Activated B cell treated with CpG ODN at 0.5 μM for 24 hours (primary cell): ENCODE data around the gene PTPN1. TPM values are rescaled to one million over a fixed set of nuclear protein-coding genes. Genes with fewer than 3 reads are reported as not detected.
A peak's percentile ranks its signal among the peaks of the same experiment; 100 is the strongest.

ENCODE experiments used
- ATAC-seq: fragments of 200-7000 bp; cut with Tn5 transposase; one replicate; pipeline ENCODE4 v1.10.0; 2021; ENCODE audit warnings: low read depth, mild to moderate bottlenecking, moderate library complexity
- CTCF ChIA-PET: fragments of 350-600 bp; sonication (Branson Sonifier 250); formaldehyde crosslinking; loops from one replicate; lab custom pipeline; 2021; ENCODE audit warnings: antibody characterized with exemption; lab: Charles Lee
- POLR2A ChIA-PET: fragments of 350-600 bp; sonication (Branson Sonifier 250); formaldehyde crosslinking; loops from one replicate; lab custom pipeline; 2021; ENCODE audit warnings: antibody characterized with exemption; lab: Charles Lee
- DNase-seq: peaks from one replicate; pipeline ENCODE4 v3.0.0; 2022
- H3K27ac Mint-ChIP-seq: one replicate; pipeline ENCODE4 v1.8.0; 2020; ENCODE audit warnings: mixed read lengths
- H3K27me3 Mint-ChIP-seq: one replicate; pipeline ENCODE4 v1.8.0; 2021; ENCODE audit warnings: mixed read lengths
- H3K36me3 Mint-ChIP-seq: one replicate; pipeline ENCODE4 v1.8.0; 2021; ENCODE audit warnings: low read depth, mixed read lengths
- H3K4me1 Mint-ChIP-seq: one replicate; pipeline ENCODE4 v1.8.0; 2021; ENCODE audit warnings: mixed read lengths
- H3K4me3 Mint-ChIP-seq: one replicate; pipeline ENCODE4 v1.8.0; 2020; ENCODE audit warnings: mild to moderate bottlenecking, mixed read lengths
- H3K9me3 Mint-ChIP-seq: one replicate; pipeline ENCODE4 v1.8.0; 2020; ENCODE audit warnings: mixed read lengths
- intact Hi-C: fragments of 100-400 bp; cut with micrococcal nuclease; formaldehyde crosslinking; loops from one replicate; pipeline ENCODE4 v1.15.1; 2024
- total RNA-seq: library from RNA; stranded (reverse); gene quantifications from 2 replicates; pipeline ENCODE4 v1.2.3, GENCODE V29; 2022
- TF ChIP-seq, protein P1 (sequence below): fragments of 200-600 bp; IDR thresholded peaks from one replicate; pipeline ENCODE4 v1.8.0; 2022; ENCODE audit warnings: antibody characterized with exemption, mild to moderate bottlenecking

The PTPN1 gene
- total RNA-seq, 1 donor from 2014 or later = 227 TPM

DNA sequence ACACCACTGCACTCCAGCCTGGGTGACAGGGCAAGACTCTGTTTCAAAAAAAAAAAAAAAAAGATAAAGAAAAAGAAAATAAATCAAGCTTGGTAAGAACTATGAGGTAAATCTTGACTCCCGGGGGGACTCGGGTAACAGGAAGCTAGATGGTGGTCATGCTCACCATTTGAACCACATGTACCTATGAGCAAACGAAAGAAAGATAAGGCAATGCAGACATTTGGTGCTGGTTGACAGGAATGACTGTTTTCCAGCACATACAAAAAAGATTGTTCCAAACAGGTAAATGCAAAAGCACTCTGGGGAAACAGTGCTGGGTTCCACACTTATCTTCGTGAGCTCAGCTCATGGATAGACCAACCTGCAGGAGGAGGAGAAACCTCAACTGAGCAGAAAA is 22.8 kb upstream of the PTPN1 start:
- no peaks in the 10 kb centered on the region for H3K9me3 Mint-ChIP-seq
- H3K4me1 Mint-ChIP-seq = peaks cover 46% of the 10 kb centered on the region
- no peaks in the 10 kb centered on the region for H3K27me3 Mint-ChIP-seq
- DNase-seq (no peak), ATAC-seq (peak; percentile 40)
- H3K36me3 Mint-ChIP-seq = peaks cover 2% of the 10 kb centered on the region
- CTCF ChIA-PET = interaction anchor here (0.5 to 3.0 kb wide), 4 partner anchors 22 to 80 kb away, joined by 3 to 10 read pairs (median 6); partner anchors contain the start of gene PTPN1
- H3K27ac Mint-ChIP-seq = peak overlapping the region; percentile 19
- intact Hi-C loops = no loop called here
- POLR2A ChIA-PET = interaction anchor here (0.6 to 2.5 kb wide), 13 partner anchors 9 to 297 kb away, joined by 3 to 20 read pairs (median 5); partner anchors contain the start of genes CEBPB and PTPN1
- H3K4me3 Mint-ChIP-seq = peak overlapping the region; percentile 20
- TF ChIP-seq, protein P1, sequence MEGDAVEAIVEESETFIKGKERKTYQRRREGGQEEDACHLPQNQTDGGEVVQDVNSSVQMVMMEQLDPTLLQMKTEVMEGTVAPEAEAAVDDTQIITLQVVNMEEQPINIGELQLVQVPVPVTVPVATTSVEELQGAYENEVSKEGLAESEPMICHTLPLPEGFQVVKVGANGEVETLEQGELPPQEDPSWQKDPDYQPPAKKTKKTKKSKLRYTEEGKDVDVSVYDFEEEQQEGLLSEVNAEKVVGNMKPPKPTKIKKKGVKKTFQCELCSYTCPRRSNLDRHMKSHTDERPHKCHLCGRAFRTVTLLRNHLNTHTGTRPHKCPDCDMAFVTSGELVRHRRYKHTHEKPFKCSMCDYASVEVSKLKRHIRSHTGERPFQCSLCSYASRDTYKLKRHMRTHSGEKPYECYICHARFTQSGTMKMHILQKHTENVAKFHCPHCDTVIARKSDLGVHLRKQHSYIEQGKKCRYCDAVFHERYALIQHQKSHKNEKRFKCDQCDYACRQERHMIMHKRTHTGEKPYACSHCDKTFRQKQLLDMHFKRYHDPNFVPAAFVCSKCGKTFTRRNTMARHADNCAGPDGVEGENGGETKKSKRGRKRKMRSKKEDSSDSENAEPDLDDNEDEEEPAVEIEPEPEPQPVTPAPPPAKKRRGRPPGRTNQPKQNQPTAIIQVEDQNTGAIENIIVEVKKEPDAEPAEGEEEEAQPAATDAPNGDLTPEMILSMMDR = no peak

DNA sequence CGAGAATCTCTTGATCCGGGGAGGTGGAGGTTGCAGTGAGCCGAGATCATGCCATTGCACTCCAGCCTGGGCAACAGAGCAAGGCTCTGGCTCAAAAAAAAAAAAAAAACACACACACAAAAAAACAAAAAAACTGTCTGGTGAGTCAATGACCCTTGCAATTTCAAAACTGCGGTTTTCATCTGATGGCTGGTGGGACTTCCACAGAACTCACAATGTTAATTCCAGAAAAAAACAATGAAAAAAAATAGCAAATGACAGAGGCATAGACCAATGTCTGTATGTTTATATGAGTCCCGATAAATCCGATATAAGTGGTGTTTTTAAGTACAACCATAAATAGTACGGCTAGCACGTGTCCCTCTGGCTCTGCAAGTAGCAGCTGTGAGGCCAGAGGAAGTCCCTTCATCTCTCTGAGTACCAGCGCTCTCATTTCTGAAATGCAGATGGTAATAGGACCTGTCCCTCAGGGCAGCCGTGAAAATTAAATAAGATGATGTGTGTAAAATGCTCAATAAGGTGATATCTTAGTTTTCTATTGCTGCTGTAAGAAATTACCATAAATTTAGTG is 21.9 kb upstream of the PTPN1 start:
- Mint-ChIP-seq H3K36me3 (peaks cover 2% of the 10 kb centered on the region), H3K9me3 (no peaks in the 10 kb centered on the region), H3K4me1 (peaks cover 46% of the 10 kb centered on the region), H3K27ac (peak overlapping the region; percentile 61), H3K27me3 (no peaks in the 10 kb centered on the region), H3K4me3 (peak overlapping the region; percentile 53)
- DNase-seq = no peak
- POLR2A ChIA-PET = interaction anchor here (1.4 to 2.5 kb wide), 8 partner anchors 10 to 82 kb away, joined by 4 to 20 read pairs (median 6); partner anchors contain the start of gene PTPN1
- ATAC-seq = peak; percentile 48
- TF ChIP-seq, protein P1 = no peak
- intact Hi-C loops = loop anchor here (1.0 kb wide), 1 partner anchor 10 kb away; no protein-coding TSS in a partner anchor
- CTCF ChIA-PET = interaction anchor here (1.2 to 3.0 kb wide), 3 partner anchors 22 to 79 kb away, joined by 3 to 10 read pairs (median 5); partner anchors contain the start of gene PTPN1

- Mint-ChIP-seq H3K27ac (no peak overlapping the region), H3K4me3 (no peak overlapping the region), H3K27me3 (no peaks in the 10 kb centered on the region), H3K4me1 (peaks cover 39% of the 10 kb centered on the region), H3K36me3 (no peaks in the 10 kb centered on the region), H3K9me3 (no peaks in the 10 kb centered on the region)
- DNase-seq (no peak), ATAC-seq (no peak)
- CTCF ChIA-PET = interaction anchor here (0.6 kb wide), 1 partner anchor 13 kb away, joined by 3 read pairs; no protein-coding TSS in a partner anchor
- intact Hi-C loops = no loop called here
- TF ChIP-seq, protein P1 = no peak
- POLR2A ChIA-PET = interaction anchor here (1.0 kb wide), 1 partner anchor 8 kb away, joined by 3 read pairs; no protein-coding TSS in a partner anchor
These were observed 19.0 kb upstream of the PTPN1 start for GRCh38 chr20:50491168-50491567.

- ATAC-seq (no peak), DNase-seq (no peak)
- H3K4me1 Mint-ChIP-seq = peaks cover 43% of the 10 kb centered on the region
- intact Hi-C loops = no loop called here
- TF ChIP-seq, protein P1 = no peak
- no peaks in the 10 kb centered on the region for H3K9me3 Mint-ChIP-seq
- no peak overlapping the region for H3K27ac Mint-ChIP-seq
- ChIA-PET CTCF (no interaction called here), POLR2A (interaction anchor here (1.0 to 1.4 kb wide), 2 partner anchors 9 to 18 kb away, joined by 3 to 11 read pairs; partner anchors contain the start of gene PTPN1)
- H3K36me3 Mint-ChIP-seq = no peaks in the 10 kb centered on the region
- no peaks in the 10 kb centered on the region for H3K27me3 Mint-ChIP-seq
- no peak overlapping the region for H3K4me3 Mint-ChIP-seq
These were observed 18.1 kb upstream of the PTPN1 start for GRCh38 chr20:50491926-50492634.

GRCh38 chr20:50493881-50494253 is 16.3 kb upstream of the PTPN1 start:
- intact Hi-C loops = no loop called here
- TF ChIP-seq, protein P1 = no peak
- CTCF ChIA-PET = no interaction called here
- H3K4me1 Mint-ChIP-seq = peaks cover 41% of the 10 kb centered on the region
- H3K9me3 Mint-ChIP-seq = no peaks in the 10 kb centered on the region
- POLR2A ChIA-PET = interaction anchor here (0.8 to 1.1 kb wide), 2 partner anchors 16 to 95 kb away, joined by 3 to 5 read pairs; partner anchors contain the start of gene PTPN1
- DNase-seq (no peak), ATAC-seq (no peak)
- no peaks in the 10 kb centered on the region for H3K36me3 Mint-ChIP-seq
- no peak overlapping the region for H3K27ac Mint-ChIP-seq
- H3K27me3 Mint-ChIP-seq = no peaks in the 10 kb centered on the region
- H3K4me3 Mint-ChIP-seq = no peak overlapping the region
